Aorta (tissue), 5 donors: Measurements from ENCODE around the gene RBM12. TPM values are rescaled to one million over a fixed set of nuclear protein-coding genes. Genes with fewer than 3 reads are reported as not detected.
"Not testable (repeated sequence)": the region's sequence is repeated elsewhere in the genome, so short reads cannot be mapped to it uniquely, and the experiment has no call there.

ENCODE experiments used
- ATAC-seq: fragments of 200-7000 bp; cut with Tn5 transposase; one replicate; pipeline ENCODE4 v1.9.1; 2022; ENCODE audit warnings: moderate library complexity; ENCODE audit not compliant: low FRiP score
- DNase-seq, 2 donors: peaks; one replicate each; pipeline ENCODE4 v3.0.0-alpha.2; 2020
- H3K27ac ChIP-seq, 2 donors: one replicate each; pipeline ENCODE4 v1.5.1; 2013; ENCODE audit warnings: low read length in 2 of 2, mild to moderate bottlenecking in 2 of 2, moderate library complexity in 2 of 2, control low read depth in 1 of 2, inconsistent platforms in 1 of 2, low read depth in 1 of 2
- H3K27me3 ChIP-seq, 2 donors: one replicate each; pipeline ENCODE4 v1.6.1; 2013; ENCODE audit warnings: control low read depth in 1 of 2, low read length in 1 of 2, mild to moderate bottlenecking in 1 of 2, moderate library complexity in 1 of 2; ENCODE audit not compliant: insufficient read depth in 2 of 2, control insufficient read depth in 1 of 2
- H3K36me3 ChIP-seq, 2 donors: one replicate each; pipeline ENCODE4 v1.6.1; 2013; ENCODE audit warnings: control low read depth in 1 of 2, low read length in 1 of 2, mild to moderate bottlenecking in 1 of 2; ENCODE audit not compliant: insufficient read depth in 2 of 2, control insufficient read depth in 1 of 2
- H3K4me1 ChIP-seq, 2 donors: one replicate each; pipeline ENCODE4 v1.6.1; 2013; ENCODE audit warnings: low read length in 2 of 2, control low read depth in 1 of 2, mild to moderate bottlenecking in 1 of 2, moderate library complexity in 1 of 2; ENCODE audit not compliant: insufficient read depth in 2 of 2, control insufficient read depth in 1 of 2
- H3K4me3 ChIP-seq, 2 donors: one replicate each; pipeline ENCODE4 v1.5.1; 2013; ENCODE audit warnings: low read length in 2 of 2, control low read depth in 1 of 2, mild to moderate bottlenecking in 1 of 2
- H3K9me3 ChIP-seq: one replicate; pipeline ENCODE4 v1.6.1; 2013; ENCODE audit warnings: mild to moderate bottlenecking, low read length; ENCODE audit not compliant: control insufficient read depth
- WGBS, 2 donors: extraction: QIAGEN DNeasy Blood & Tissue Kit; methylation state at CpG; one replicate each; pipeline ENCODE4 v1.1.7; 2013; 5-methylcytosine and 5-hydroxymethylcytosine counted together
- intact Hi-C, 2 donors: fragments of 100-400 bp; cut with DNase I; formaldehyde crosslinking; loops; one replicate each; pipeline versions ENCODE4 v1.14.2 to v1.15.0; 2022
- long read RNA-seq, 2 donors: library from polyadenylated mRNA; unstranded; transcript quantifications; one replicate each; pipeline ENCODE4 v2.0.0, GENCODE V29; 2020 to 2021
- polyA plus RNA-seq, 2 donors: library from polyadenylated mRNA; stranded (reverse); fragments of 200-250 nt; gene quantifications; one replicate each; pipeline ENCODE4 v1.2.3, GENCODE V29; 2013
- total RNA-seq, 2 donors: library from RNA; stranded (reverse); fragmentation: NEBNext Ultra II Directional; extraction: Animal tissue kit (Norgen Biotek cat#: 25700); gene quantifications; one replicate each; pipeline ENCODE4 v1.2.1, GENCODE V29; 2021
- donor health status: healthy with polysubstance abuse.
- donor health status: Bipolar disorder and iron deficiency.
- donor health status: DM: no; HTN: no; CAD: no.
- donor health status: DM: no; HTN: no; CAD: no.
- donor health status: DM: yes; HTN: yes; CAD: no.

The RBM12 gene, protein sequence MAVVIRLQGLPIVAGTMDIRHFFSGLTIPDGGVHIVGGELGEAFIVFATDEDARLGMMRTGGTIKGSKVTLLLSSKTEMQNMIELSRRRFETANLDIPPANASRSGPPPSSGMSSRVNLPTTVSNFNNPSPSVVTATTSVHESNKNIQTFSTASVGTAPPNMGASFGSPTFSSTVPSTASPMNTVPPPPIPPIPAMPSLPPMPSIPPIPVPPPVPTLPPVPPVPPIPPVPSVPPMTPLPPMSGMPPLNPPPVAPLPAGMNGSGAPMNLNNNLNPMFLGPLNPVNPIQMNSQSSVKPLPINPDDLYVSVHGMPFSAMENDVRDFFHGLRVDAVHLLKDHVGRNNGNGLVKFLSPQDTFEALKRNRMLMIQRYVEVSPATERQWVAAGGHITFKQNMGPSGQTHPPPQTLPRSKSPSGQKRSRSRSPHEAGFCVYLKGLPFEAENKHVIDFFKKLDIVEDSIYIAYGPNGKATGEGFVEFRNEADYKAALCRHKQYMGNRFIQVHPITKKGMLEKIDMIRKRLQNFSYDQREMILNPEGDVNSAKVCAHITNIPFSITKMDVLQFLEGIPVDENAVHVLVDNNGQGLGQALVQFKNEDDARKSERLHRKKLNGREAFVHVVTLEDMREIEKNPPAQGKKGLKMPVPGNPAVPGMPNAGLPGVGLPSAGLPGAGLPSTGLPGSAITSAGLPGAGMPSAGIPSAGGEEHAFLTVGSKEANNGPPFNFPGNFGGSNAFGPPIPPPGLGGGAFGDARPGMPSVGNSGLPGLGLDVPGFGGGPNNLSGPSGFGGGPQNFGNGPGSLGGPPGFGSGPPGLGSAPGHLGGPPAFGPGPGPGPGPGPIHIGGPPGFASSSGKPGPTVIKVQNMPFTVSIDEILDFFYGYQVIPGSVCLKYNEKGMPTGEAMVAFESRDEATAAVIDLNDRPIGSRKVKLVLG
- total RNA-seq (10 to 100 TPM; 73.3 to 79.3 TPM), polyA plus RNA-seq (10 to 100 TPM in 1 of 2 donors, 1 to 10 TPM in 1; 8.5 to 15.5 TPM)
- long read RNA-seq, donor 1, partial matches to known transcripts: 0 of 10 reads
- long read RNA-seq, donor 1, other reads (novel, unspliced or antisense): 10 of 10 reads
- long read RNA-seq, donor 2, full-length matches to known transcripts: 11 of 18 reads
- long read RNA-seq, donor 2, partial matches to known transcripts: 0 of 18 reads
- long read RNA-seq, donor 2, other reads (novel, unspliced or antisense): 7 of 18 reads

DNA sequence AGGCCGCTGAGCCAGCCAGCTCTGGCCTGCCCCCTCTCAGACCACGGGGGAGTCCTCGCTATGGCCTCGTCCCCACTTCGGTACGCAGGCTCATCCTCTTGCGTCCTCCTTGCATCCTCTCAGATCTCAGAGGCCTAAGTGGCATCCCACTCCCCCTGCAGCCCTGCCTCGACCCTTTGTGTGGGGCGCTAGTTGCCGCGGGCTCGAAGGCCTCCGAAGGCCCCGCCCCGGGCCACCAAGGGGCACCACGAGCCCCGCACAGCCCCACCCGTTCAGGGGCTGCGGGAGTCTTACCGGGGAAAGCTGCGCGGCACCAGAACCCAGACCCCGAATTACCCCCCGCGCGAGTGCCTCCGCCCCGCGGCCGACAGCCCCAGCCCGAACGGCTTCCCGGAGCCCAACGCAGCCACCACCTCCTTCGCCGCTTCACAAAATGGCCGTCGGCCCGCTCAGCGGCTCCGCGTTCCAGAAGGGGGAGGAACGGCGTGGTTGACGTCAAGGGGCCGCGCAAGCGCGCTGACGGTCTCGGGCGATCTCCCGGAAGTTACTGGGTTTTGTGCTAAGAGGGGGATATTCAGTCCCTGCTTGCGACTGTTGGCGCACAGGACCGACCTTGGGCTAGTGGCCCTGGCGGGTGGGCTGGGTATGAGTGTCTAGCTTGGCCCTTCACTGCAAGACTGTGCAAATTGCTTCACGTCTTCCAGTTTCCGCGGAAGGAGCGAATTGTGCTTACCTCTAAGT, at the start of gene RBM12, which contains the start of gene CPNE1:
Gene RBM12 (minus strand): TSS at position 435 of the 741 bp plus-strand sequence. CDS start 9,578 bp downstream, outside the sequence.
Gene CPNE1 (minus strand): TSS at position 435 of the 741 bp plus-strand sequence. CDS start 31,977 bp downstream, outside the sequence.
- H3K36me3 ChIP-seq: peaks cover 0 to 3% of the 10 kb centered on the region in 2 donors
- no peaks in the 10 kb centered on the region for H3K9me3 ChIP-seq
- H3K4me1 ChIP-seq: peaks cover 0 to 6% of the 10 kb centered on the region in 2 donors
- no peaks in the 10 kb centered on the region for H3K27me3 ChIP-seq
- intact Hi-C loops: loop anchor here in 1 of 2 donors (5.0 kb wide), 1 partner anchor 47 kb away; the partner anchor contains the start of gene SPAG4
- DNase-seq: peak; percentile 96 to 97
- H3K4me3 ChIP-seq: peak within 1 kb of the TSS; percentile 77 to 84
- H3K27ac ChIP-seq: peak within 1 kb of the TSS; percentile 63 to 93
- WGBS, 2 donors: 0 to 1% methylated on average over 58 to 61 of the region's 61 CpGs
- ATAC-seq: peak; percentile 97

DNA sequence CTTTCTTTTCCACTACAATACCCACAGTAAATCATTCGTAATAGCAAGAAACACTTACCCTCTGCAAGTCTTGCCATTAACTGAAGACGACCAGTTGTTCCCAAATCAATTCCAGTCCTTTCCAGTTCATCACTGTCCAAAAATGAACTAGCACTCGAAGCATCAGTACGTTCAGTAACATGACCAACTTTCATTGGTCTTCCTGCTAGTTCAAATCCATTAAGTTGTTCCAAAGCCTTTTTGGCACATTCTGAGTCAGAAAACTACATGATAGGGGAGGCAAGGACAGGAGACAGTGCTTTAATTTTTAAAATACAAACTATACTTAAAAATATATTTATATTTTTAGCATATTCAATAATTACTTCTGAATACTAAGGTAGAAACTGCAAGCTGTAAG, 49.4 kb upstream of the RBM12 start:
- peaks cover 3 to 15% of the 10 kb centered on the region in 2 donors for H3K36me3 ChIP-seq
- no peak overlapping the region for H3K4me3 ChIP-seq
- intact Hi-C loops: no loop called here
- WGBS, 2 donors: 60 to 72% methylated on average over 4 of the region's 4 CpGs
- DNase-seq (no peak), ATAC-seq (no peak)
- H3K27ac ChIP-seq: no peak overlapping the region
- H3K4me1 ChIP-seq: peaks cover 0 to 2% of the 10 kb centered on the region in 2 donors
- no peaks in the 10 kb centered on the region for H3K27me3 ChIP-seq
- H3K9me3 ChIP-seq: no peaks in the 10 kb centered on the region

DNA sequence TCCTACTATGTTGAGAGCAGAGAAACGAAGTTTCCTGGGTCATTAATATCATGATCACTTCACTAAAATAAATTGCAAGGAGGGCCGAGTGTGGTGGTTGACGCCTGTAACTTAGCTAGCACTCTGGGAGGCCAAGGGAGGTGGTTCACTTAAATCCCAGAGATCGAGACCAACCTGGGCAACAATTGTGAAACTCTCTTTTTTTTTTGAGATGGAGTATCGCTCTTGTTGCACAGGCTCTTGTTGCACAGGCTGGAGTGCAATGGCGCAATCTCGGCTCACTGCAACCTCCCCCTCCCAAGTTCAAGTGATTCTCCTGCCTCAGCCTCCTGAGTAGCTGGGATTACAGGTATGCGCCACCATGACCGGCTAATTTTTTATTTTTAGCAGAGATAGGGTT, 48.4 kb upstream of the RBM12 start:
- peaks cover 3 to 15% of the 10 kb centered on the region in 2 donors for H3K36me3 ChIP-seq
- DNase-seq: peak in 1 of 2 donors; percentile 15
- 89 to 90% methylated on average over 9 of the region's 9 CpGs for WGBS, 2 donors
- intact Hi-C loops, ATAC-seq, H3K27me3 ChIP-seq, H3K4me3 ChIP-seq, H3K27ac ChIP-seq, H3K4me1 ChIP-seq, H3K9me3 ChIP-seq: not testable (repeated sequence)

DNA sequence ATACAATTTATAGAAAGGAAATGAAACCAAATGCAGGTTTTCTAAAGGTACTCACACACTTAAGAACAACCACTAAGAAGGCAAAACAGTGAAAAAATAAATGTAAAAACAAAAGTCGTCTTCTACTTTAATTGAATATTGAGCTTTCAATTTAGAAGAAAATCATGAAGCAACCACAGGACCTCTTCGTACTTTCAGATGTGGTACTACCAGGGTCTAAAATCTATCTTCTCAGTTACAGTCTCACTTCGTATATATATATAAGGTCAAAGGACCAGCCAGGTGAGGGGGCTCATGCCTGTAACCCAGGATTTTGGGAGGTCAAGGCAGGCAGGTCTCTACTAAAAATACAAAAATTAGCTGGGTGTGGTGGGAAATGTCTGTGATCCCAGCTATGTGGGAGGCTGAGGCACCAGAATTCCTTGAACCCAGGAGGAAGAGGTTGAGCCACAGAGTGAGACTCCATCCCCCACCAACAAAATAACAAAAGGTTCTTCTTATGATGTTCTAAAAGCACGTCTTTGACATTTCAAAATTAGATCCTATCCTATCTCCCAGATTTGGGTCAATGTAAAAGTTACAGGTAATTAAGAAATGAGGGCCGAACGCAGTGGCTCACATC, 47.0 kb upstream of the RBM12 start:
- WGBS, 2 donors: 65% methylated on average over 6 of the region's 6 CpGs
- Histone ChIP-seq H3K9me3 (no peaks in the 10 kb centered on the region), H3K4me3 (no peak overlapping the region), H3K4me1 (peaks cover 0 to 2% of the 10 kb centered on the region in 2 donors), H3K27ac (no peak overlapping the region), H3K27me3 (no peaks in the 10 kb centered on the region), H3K36me3 (peaks cover 3 to 15% of the 10 kb centered on the region in 2 donors)
- intact Hi-C loops: no loop called here
- DNase-seq (no peak), ATAC-seq (no peak)

DNA sequence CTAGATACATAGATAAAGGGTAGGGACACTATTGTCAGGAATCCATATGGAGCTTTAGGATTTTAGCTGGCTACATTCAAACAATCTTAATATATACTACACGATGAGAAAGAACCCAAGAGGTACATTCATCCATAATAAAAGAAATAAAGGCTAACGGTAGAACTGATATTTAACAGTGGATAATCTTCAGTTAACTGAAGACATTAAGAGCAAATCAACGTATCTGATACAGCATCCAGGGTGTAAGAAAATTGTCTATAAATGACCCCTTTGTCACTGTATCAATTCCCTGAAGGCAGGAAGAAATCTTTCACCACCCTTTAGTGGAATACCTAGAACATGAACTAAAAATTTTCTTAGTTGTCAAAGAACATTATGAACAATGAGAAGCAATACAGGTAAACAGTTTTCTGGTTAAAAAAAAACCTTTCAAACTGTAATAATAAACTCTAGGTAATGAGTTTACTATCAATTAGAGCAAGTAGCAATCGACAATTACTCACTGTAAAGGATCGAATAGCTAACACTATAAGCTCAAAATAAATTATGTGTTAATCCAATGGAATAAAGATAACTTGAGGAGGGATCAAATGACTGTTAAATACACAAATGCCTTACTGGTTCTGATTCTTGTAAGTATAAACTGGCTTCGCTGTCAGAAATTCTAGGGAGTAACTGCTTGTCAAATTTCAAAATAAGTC, 46.3 kb upstream of the RBM12 start:
- Histone ChIP-seq H3K4me1 (peaks cover 0 to 2% of the 10 kb centered on the region in 2 donors), H3K36me3 (peaks cover 3 to 15% of the 10 kb centered on the region in 2 donors), H3K4me3 (no peak overlapping the region), H3K27me3 (no peaks in the 10 kb centered on the region), H3K9me3 (no peaks in the 10 kb centered on the region), H3K27ac (no peak overlapping the region)
- WGBS, 2 donors: 57 to 64% methylated on average over 6 of the region's 6 CpGs
- ATAC-seq: no peak
- intact Hi-C loops: no loop called here
- DNase-seq: no peak

DNA sequence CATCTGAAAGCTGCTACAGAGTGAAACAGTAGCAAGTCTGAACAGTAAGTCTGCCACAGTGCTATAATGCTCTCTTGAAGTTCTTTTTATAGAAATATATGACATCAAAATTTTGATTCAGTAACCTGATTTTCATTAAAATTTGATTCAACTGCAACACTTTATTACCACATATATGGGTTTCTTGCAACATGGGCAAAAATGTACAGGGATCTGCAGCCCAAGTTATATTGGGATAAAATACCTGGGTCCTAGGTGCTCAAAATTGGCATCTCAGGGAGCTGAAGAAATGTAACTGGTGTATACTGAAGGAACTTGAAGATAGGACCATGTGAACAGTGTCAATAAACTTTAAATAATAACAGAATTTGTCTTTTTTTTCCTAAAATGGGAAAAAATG, 45.3 kb upstream of the RBM12 start:
- H3K27me3 ChIP-seq: no peaks in the 10 kb centered on the region
- no peak overlapping the region for H3K4me3 ChIP-seq
- DNase-seq (no peak), ATAC-seq (no peak)
- H3K27ac ChIP-seq: no peak overlapping the region
- no peaks in the 10 kb centered on the region for H3K9me3 ChIP-seq
- intact Hi-C loops: no loop called here
- peaks cover 3 to 11% of the 10 kb centered on the region in 2 donors for H3K36me3 ChIP-seq
- no peaks in the 10 kb centered on the region for H3K4me1 ChIP-seq

DNA sequence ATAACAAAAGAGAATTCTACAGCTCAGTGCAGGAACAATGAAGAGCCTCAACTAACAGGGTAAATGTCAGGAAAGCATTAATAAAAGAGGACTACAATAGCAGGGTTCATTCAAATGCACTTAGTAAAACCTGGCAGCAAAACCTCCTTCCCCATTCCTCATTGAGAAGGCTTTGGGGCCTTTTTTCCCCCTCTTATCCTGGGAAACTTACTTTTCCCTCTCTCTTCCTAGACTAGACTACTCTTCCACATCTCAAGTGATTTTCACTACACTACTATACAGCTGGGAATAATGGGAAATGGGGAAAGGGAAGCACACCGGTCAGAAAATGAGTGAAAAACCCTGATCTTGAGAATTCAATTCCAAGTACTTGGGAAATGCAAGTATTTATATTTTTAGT, 44.6 kb upstream of the RBM12 start:
- intact Hi-C loops: no loop called here
- no peak overlapping the region for H3K4me3 ChIP-seq
- peaks cover 0 to 11% of the 10 kb centered on the region in 2 donors for H3K36me3 ChIP-seq
- no peaks in the 10 kb centered on the region for H3K9me3 ChIP-seq
- no peak for ATAC-seq
- no peak overlapping the region for H3K27ac ChIP-seq
- no peaks in the 10 kb centered on the region for H3K4me1 ChIP-seq
- no peaks in the 10 kb centered on the region for H3K27me3 ChIP-seq
- WGBS, 2 donors: 78 to 79% methylated on average over 1 of the region's 1 CpG
- no peak for DNase-seq
